NCI-H2171 (cell line): ENCODE measurements around the gene ARPP21.

Source experiments
- DNase-seq: peaks from one replicate; lab custom pipeline; 2025; lab: John Stamatoyannopoulos, UW

ARPP21 gene

GRCh38 chr3:35675621-35676020 is 36.3 kb downstream of the ARPP21 start:
- no peak for DNase-seq

DNA sequence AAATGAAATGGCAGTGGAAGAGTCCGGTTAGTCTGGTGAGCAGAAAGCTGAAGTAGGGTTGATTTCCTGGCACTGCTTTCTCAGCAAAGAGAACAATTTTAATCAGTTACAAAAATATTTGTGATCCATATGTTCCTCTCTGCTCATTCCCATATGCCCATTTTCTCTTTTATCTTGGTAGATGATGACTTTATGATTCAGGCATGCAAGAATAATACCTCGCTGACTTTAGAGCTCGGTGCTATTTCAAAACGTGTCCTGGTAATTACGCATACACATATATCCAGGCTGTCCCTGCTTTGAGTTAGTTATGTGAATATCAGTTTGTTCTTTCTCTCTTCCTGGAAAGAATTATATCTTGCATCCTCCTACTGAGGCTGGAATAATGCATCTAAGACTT is 38.5 kb downstream of the ARPP21 start:
- DNase-seq = no peak

DNA sequence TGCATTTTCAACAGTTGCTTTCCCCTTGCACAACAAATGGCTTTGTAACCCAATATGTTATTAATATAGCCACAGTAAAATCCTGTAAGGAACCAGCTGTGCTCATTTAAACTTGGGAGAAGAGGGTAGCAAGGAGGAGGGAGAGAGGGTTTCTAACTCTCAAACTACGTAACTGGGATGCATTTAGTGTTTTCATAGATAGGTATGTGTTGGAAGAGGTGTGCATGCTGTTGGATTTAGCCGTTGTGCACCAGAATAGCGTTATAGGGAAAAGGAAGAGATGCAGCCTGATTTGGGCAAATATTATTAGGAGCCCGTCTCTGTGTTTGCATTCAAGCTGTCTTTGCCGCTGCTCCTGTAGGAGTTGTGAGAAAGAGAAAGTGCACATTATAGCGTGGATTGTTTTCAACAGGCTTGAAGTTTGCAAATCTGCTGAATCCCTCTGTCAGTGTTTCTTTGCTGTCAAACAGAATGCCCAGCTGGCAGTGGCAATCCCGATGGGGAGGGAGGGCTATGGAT is 39.4 kb downstream of the ARPP21 start:
- peak; percentile 32 for DNase-seq

DNA sequence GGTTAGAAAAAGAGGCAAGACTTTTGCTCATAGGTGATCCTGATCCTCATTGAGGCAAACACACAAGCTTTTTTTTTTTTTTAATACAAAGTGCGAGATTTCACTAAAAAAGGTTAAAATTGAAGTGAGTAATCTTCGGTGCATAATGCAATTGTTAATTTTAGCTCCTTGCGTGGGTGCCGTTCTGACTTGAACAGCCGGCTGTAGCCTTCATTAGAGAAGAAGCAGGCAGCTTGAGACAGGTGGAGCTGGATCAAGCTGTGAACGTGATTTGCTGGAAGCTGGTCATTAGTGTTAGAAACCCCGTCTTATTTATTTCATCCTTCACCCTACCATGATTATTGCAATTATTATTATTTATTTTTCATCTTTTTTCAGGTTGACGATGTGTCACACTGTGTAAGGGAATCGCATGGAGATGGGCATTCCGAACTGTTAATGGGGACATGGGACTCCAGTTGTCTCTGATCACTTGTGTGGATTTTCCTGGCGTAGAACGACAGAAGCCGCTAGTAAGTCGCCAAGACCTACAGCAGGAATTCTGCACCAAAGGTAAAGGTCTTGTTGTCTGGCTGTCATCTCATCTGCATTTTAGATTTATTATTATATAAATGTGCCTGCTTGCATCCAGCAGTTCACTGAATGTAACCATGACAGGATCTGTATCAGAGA is 40.2 kb downstream of the ARPP21 start:
- DNase-seq = no peak

DNA sequence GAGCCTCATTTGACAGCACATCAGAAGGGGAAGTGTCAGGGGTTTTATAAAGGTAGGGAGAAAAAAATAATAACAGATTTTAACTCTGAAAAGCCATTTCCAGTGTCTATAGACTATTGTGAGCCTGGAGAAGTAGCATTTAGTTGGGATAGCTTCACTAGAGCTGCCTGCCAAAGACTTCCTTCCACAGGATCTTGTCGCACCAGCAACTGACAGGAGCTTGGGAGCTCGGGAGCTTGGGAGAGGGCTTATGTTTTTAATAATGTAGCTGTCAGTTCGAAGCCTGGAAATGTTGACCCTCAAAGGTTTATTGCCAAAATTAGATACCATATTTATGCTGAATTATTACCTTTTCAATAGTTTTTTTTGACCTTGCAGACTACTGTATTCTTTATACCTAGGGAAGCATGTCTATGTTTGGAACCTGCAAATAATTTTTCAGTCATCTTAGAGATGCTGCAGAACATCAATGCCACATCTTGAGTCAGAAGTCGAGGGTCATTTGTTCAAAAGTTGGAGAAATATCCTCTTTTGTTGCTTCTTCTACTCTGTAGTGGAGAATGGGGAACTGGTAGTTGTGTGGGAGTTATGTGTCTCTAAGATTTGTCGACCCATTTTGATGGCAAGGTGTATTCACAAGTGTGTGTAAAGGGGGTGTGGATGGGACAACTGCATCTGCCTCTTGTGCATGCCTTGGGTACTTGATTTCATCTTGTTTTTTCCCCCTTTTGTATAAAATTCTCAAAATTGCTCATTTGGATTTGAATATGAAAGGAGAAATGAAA is 41.7 kb downstream of the ARPP21 start:
- DNase-seq = no peak

DNA sequence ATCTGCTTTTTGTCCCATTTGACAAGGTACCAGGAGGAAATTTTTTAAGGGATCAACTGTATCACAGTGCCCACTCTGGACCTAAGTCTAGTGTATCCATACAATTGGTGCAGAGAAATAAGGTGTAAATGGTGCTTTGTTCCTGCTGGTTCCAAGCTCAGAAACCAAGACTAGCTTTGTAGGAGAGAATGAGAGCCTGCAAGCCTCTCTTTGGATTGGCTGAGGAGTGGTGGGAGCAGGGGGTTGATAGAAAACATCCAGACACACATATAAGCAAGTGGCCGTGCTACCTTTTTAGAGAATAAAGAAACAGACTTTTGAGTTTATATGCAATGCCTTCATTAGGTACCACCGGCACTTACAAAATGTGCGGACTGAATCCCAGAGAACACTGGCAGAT is 45.8 kb downstream of the ARPP21 start:
- no peak for DNase-seq

DNA sequence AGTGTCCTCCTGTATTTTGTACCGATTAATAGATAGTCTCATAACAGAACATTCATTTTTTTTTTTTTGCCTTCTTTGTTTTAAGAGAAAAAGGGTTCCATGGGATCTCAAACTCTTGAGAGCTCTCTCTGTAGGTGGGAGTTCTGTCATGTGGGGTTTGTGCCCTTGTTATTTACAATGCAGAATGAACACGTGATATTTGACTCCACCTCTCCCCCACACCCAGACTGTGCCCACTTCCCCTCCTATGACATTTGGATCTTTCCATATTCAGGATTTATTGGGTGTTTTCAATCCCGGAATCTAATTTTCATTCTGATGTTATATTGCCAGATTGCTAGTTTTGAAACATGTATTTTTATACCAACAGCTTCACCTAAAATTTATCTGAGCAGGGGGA is 49.5 kb downstream of the ARPP21 start:
- no peak for DNase-seq

GRCh38 chr3:35690271-35690670 is 50.9 kb downstream of the ARPP21 start:
- no peak for DNase-seq

DNA sequence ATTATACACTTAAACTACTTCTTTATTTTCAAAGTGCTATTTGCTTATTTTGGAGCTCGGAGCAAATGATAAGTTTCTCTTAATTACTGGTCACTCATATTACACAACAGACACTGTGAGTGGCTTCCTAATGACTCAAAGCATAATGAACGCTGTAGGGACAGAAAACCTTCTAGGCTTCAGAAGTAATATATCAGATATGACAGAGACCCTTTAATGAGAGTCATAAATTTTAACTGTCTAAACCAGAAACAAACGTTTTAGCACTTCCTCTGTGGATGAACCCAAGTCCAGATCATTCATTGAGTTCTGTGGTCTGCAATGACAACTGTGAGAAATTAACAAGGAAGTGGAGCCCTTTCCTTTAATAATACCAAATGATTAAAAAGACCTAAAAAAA is 66.6 kb downstream of the ARPP21 start:
- no peak for DNase-seq

- no peak for DNase-seq
Measured at GRCh38 chr3:35707904-35708303, 68.6 kb downstream of the ARPP21 start.

- DNase-seq = no peak
Measured at GRCh38 chr3:35708394-35709271, 69.3 kb downstream of the ARPP21 start.

- DNase-seq = no peak
Measured at GRCh38 chr3:35709691-35710090, 70.4 kb downstream of the ARPP21 start.

DNA sequence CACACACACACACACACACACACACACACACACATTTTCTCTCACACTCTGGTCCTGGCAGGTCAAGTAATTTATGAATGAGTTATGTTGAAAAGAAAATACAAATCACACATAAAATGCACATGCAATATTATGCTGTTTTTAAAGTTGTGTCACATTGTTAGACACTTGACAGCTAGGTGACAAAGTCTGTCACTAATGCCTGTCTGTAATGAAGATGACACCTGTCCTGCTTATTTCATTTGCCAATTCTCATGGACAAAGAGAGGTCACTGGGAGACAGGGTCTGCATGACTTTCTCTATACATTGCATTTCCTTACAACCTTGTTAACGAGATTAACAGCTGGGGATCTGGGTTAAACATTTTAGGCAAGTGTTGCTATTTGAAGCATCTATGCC is 71.2 kb downstream of the ARPP21 start:
- DNase-seq = no peak

DNA sequence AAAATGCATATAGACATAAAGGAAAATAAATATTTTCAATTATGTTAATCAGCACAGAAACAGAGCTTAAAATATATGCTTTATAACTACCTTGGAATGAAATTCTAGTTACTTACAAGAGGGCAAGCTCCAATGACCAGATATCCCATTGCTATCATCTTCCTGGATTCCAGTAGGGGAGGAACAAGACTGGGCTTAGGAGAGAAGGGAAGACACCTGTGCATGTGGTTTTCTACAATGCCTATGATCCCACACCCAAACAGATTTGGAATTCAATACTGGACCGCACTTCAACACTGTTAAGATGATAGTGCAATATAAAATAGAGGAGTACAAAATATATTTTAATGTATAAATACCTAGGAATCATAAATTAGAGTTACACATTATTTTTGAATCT is 79.6 kb downstream of the ARPP21 start:
- no peak for DNase-seq

DNA sequence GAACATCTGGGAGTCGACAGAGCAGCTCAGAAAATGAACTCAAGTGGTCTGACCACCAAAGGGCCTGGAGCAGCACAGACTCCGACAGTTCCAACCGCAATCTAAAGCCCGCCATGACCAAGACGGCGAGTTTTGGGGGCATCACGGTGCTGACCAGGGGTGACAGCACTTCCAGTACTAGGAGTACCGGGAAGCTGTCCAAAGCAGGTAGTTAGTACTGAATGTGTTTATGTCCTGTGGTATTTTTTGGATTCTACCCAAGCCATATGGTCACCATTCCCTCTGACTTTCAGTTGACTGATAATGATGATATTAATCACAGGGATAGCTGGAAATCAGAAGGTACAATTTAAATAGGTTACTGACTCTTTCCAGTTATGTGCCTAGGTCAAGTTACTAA is 82.3 kb downstream of the ARPP21 start:
- DNase-seq = no peak

DNA sequence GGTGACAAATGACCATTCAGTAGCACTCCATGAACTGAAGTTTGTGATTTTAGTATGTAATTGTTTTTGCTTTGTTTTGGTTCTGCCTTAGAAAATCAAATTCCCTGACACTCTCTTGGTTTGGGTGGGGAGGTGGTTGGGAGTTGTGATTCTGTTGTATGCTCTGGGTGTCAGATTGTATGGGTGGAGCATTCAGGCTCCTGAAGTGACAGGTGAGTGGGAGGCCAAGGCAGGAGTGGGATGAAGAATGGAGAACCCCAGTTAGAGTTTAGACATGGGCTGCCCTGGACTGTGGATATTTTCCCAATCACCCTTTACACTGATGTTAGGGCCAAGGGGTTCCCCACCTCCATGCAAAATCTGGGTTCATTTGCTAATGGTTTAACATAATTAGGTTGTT is 83.6 kb downstream of the ARPP21 start:
- no peak for DNase-seq

DNA sequence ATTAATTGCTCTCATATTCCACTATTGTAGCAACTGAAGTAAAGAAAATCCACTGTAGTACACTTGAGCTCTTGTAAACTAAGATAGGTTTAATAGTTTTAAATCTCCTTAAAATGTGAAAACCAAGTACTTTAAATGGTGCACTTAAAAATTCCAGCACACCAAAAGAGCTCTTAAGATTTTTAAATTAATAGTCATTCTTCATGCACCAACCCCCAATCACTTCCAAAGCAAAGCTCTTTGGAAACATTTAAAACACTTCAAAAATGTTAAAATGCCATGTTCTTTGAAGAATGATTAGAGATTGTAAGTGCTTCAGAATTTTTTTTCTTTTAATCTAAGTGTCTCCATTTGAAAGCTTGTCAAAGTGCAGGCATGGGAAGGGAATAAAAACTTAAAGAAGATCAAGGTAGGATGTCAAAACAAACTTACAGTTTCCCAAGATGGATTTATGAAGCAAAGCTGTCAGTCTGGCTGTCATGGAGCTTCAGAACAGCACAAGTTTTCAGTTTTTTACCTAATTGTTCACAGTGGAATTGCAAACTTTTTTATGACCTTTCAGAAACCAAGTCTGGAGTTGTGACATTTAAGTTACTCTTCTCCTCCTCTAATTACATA is 84.3 kb downstream of the ARPP21 start:
- no peak for DNase-seq

DNA sequence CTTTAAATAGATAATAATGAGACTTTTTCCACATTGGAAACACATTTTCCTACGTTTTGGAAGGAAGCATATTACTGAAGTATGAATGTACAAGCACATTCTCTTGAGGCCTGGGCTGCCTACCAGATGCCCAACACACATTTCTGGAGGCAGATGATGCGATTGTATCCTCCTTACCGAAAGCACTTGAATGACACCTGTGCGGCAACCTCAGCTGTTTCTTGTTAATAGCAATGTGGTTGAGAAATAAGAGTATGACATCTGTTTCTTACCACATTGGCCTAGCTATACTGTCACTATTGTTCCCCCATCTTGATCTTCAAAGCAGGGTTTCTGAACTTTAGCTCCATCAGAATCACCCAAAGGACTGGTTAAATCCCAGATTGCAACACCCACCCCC is 84.8 kb downstream of the ARPP21 start:
- DNase-seq = peak; percentile 50

- no peak for DNase-seq
Measured at GRCh38 chr3:35727179-35727578, 87.9 kb downstream of the ARPP21 start.

GRCh38 chr3:35733341-35733740 is 94.0 kb downstream of the ARPP21 start:
- no peak for DNase-seq

DNA sequence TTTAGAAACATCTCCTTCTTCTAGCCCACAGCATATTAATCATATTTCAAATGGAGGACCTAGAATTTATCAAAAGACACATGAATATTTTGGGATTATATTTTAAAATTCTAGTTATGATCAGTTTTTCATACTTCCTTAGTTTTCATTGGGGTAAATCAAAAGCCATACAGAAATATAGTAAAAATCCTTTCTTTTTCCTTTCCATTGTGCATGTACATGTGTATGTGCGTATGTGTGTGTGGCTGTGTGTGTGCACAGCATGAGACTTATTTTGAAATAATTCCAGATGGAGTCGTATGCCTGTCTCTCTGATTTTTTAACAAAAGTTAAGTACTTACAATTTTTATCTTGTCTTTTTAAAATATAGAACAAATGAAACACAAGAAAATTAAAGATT is 94.5 kb downstream of the ARPP21 start:
- DNase-seq = no peak

DNA sequence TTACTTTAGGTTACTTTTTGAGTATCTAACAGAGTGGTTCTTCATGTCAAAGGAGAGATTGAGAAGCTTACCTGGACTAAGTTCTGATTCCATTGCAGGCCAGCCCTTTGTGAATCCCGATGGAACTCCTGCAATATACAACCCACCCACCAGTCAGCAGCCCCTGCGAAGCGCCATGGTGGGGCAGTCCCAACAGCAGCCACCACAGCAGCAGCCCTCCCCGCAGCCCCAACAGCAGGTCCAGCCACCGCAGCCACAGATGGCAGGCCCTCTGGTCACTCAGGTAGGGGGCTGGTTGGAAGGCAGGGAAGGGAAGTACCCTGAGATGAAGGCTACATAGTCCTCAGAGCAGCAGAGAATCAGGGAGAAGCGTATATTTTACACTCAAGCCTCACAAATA is 97.8 kb downstream of the ARPP21 start:
- no peak for DNase-seq
